Duodenal mucosa (tissue), 2 donors: ENCODE results near the gene NALF2.

Experiments
- H3K27ac ChIP-seq: one replicate; pipeline ENCODE4 v1.7.0; 2013; ENCODE audit warnings: low read depth, low read length
- H3K27me3 ChIP-seq, 2 donors: one replicate each; pipeline ENCODE4 v1.7.0; 2013; ENCODE audit warnings: low read length in 2 of 2, control low read depth in 1 of 2; ENCODE audit not compliant: insufficient read depth in 2 of 2, control insufficient read depth in 1 of 2
- H3K36me3 ChIP-seq, 2 donors: one replicate each; pipeline ENCODE4 v1.7.0; 2013; ENCODE audit warnings: low read length in 2 of 2, control low read depth in 1 of 2; ENCODE audit not compliant: insufficient read depth in 2 of 2, control insufficient read depth in 1 of 2
- H3K4me1 ChIP-seq, 2 donors: one replicate each; pipeline ENCODE4 v1.7.0; 2013; ENCODE audit warnings: low read length in 2 of 2, control low read depth in 1 of 2; ENCODE audit not compliant: insufficient read depth in 2 of 2, control insufficient read depth in 1 of 2
- H3K4me3 ChIP-seq, 2 donors: one replicate each; pipeline ENCODE4 v1.7.0; 2013; ENCODE audit warnings: low read length in 2 of 2, low read depth in 1 of 2
- H3K9ac ChIP-seq, 2 donors: one replicate each; pipeline ENCODE4 v1.7.0; 2013; ENCODE audit warnings: low read length in 2 of 2, low read depth in 1 of 2
- H3K9me3 ChIP-seq, 2 donors: one replicate each; pipeline ENCODE4 v1.7.0; 2013; ENCODE audit warnings: low read length in 2 of 2, control low read depth in 1 of 2; ENCODE audit not compliant: control insufficient read depth in 1 of 2

NALF2 gene

GRCh38 chrX:69524781-69525363 lies 20.7 kb downstream of the NALF2 start:
- Histone ChIP-seq H3K4me1 (no peaks in the 10 kb centered on the region), H3K27me3 (no peaks in the 10 kb centered on the region), H3K9ac (no peak overlapping the region), H3K27ac (no peak overlapping the region), H3K4me3 (no peak overlapping the region), H3K9me3 (no peaks in the 10 kb centered on the region), H3K36me3 (no peaks in the 10 kb centered on the region)

GRCh38 chrX:69530306-69530705 lies 26.2 kb downstream of the NALF2 start:
- Histone ChIP-seq H3K27me3 (no peaks in the 10 kb centered on the region), H3K27ac (no peak overlapping the region), H3K9ac (no peak overlapping the region), H3K36me3 (no peaks in the 10 kb centered on the region), H3K4me3 (no peak overlapping the region), H3K9me3 (no peaks in the 10 kb centered on the region), H3K4me1 (no peaks in the 10 kb centered on the region)

GRCh38 chrX:69531031-69531755 lies 27.1 kb downstream of the NALF2 start:
- Histone ChIP-seq H3K27ac (no peak overlapping the region), H3K36me3 (no peaks in the 10 kb centered on the region), H3K9me3 (no peaks in the 10 kb centered on the region), H3K4me1 (no peaks in the 10 kb centered on the region), H3K9ac (no peak overlapping the region), H3K27me3 (no peaks in the 10 kb centered on the region), H3K4me3 (no peak overlapping the region)

GRCh38 chrX:69535661-69536060 lies 31.5 kb downstream of the NALF2 start:
- H3K36me3 ChIP-seq, result no peaks in the 10 kb centered on the region
- no peaks in the 10 kb centered on the region for H3K27me3 ChIP-seq
- no peak overlapping the region for H3K4me3 ChIP-seq
- H3K9ac ChIP-seq, result no peak overlapping the region
- no peaks in the 10 kb centered on the region for H3K9me3 ChIP-seq
- H3K27ac ChIP-seq, result no peak overlapping the region
- no peaks in the 10 kb centered on the region for H3K4me1 ChIP-seq

GRCh38 chrX:69538321-69538876 lies 34.3 kb downstream of the NALF2 start:
- Histone ChIP-seq H3K36me3 (no peaks in the 10 kb centered on the region), H3K4me1 (no peaks in the 10 kb centered on the region), H3K9me3 (no peaks in the 10 kb centered on the region), H3K27me3 (no peaks in the 10 kb centered on the region), H3K27ac (no peak overlapping the region), H3K9ac (no peak overlapping the region), H3K4me3 (peak overlapping the region; percentile 50 to 52)

- Histone ChIP-seq H3K27ac (no peak overlapping the region), H3K27me3 (no peaks in the 10 kb centered on the region), H3K9me3 (no peaks in the 10 kb centered on the region), H3K9ac (no peak overlapping the region), H3K4me1 (no peaks in the 10 kb centered on the region), H3K4me3 (no peak overlapping the region), H3K36me3 (no peaks in the 10 kb centered on the region)
Observed at GRCh38 chrX:69539437-69539836, 35.3 kb downstream of the NALF2 start.

GRCh38 chrX:69541956-69542355 lies 37.8 kb downstream of the NALF2 start:
- Histone ChIP-seq H3K4me1 (no peaks in the 10 kb centered on the region), H3K9me3 (no peaks in the 10 kb centered on the region), H3K27ac (no peak overlapping the region), H3K27me3 (no peaks in the 10 kb centered on the region), H3K9ac (no peak overlapping the region), H3K36me3 (no peaks in the 10 kb centered on the region), H3K4me3 (no peak overlapping the region)

- Histone ChIP-seq H3K27me3 (no peaks in the 10 kb centered on the region), H3K4me3 (no peak overlapping the region), H3K4me1 (no peaks in the 10 kb centered on the region), H3K27ac (no peak overlapping the region), H3K9ac (no peak overlapping the region), H3K9me3 (no peaks in the 10 kb centered on the region), H3K36me3 (no peaks in the 10 kb centered on the region)
Observed at GRCh38 chrX:69543572-69543971, 39.4 kb downstream of the NALF2 start.

- no peaks in the 10 kb centered on the region for H3K36me3 ChIP-seq
Observed at GRCh38 chrX:69546417-69546816, 42.3 kb downstream of the NALF2 start.

GRCh38 chrX:69546978-69547377 lies 42.9 kb downstream of the NALF2 start:
- Histone ChIP-seq H3K27ac (no peak overlapping the region), H3K27me3 (no peaks in the 10 kb centered on the region), H3K4me1 (no peaks in the 10 kb centered on the region)

More at GRCh38 chrX:69546417-69546816, 42.3 kb downstream of the NALF2 start:
- Histone ChIP-seq H3K27me3 (no peaks in the 10 kb centered on the region), H3K27ac (no peak overlapping the region), H3K9ac (no peak overlapping the region), H3K4me1 (no peaks in the 10 kb centered on the region), H3K9me3 (no peaks in the 10 kb centered on the region), H3K4me3 (no peak overlapping the region)

More at GRCh38 chrX:69546978-69547377, 42.9 kb downstream of the NALF2 start:
- no peak overlapping the region for H3K9ac ChIP-seq
- no peaks in the 10 kb centered on the region for H3K9me3 ChIP-seq
- no peak overlapping the region for H3K4me3 ChIP-seq
- H3K36me3 ChIP-seq, result no peaks in the 10 kb centered on the region
